Trophoblast cell (in vitro differentiated cells and primary cell): ENCODE measurements around the gene DYNLRB1.
"Not testable (repeated sequence)": the region's sequence is repeated elsewhere in the genome, so short reads cannot be mapped to it uniquely, and the experiment has no call there.

Experiments
- DNase-seq, 2 donors: peaks; one replicate each; pipeline ENCODE4 v3.0.0-alpha.2; 2016
- H2AFZ ChIP-seq: 2 replicates; pipeline ENCODE4 v1.6.1; 2013; ENCODE audit warnings: low read length, moderate library complexity, mild to moderate bottlenecking; ENCODE audit not compliant: insufficient read depth, poor library complexity
- H2AK5ac ChIP-seq: 2 replicates; pipeline ENCODE4 v1.6.1; 2013; ENCODE audit warnings: mild to moderate bottlenecking, low read length
- H2BK120ac ChIP-seq: 2 replicates; pipeline ENCODE4 v1.6.1; 2013; ENCODE audit warnings: low read length, mild to moderate bottlenecking, moderate library complexity; ENCODE audit not compliant: insufficient read depth, poor library complexity
- H2BK12ac ChIP-seq: 2 replicates; pipeline ENCODE4 v1.6.1; 2013; ENCODE audit warnings: mild to moderate bottlenecking, low read length, moderate library complexity
- H2BK5ac ChIP-seq: 2 replicates; pipeline ENCODE4 v1.6.1; 2013; ENCODE audit warnings: low read length, low read depth, moderate library complexity, mild to moderate bottlenecking; ENCODE audit not compliant: poor library complexity
- H3K14ac ChIP-seq: 2 replicates; pipeline ENCODE4 v1.6.1; 2013; ENCODE audit warnings: mild to moderate bottlenecking, low read length
- H3K18ac ChIP-seq: 2 replicates; pipeline ENCODE4 v1.6.1; 2013; ENCODE audit warnings: mild to moderate bottlenecking, low read length
- H3K23ac ChIP-seq: 2 replicates; pipeline ENCODE4 v1.6.1; 2013; ENCODE audit warnings: low read length
- H3K27ac ChIP-seq: 2 replicates; pipeline ENCODE4 v1.5.1; 2013; ENCODE audit warnings: low read depth, mild to moderate bottlenecking, inconsistent platforms, low read length, moderate library complexity
- H3K27me3 ChIP-seq: 2 replicates; pipeline ENCODE4 v1.6.1; 2013; ENCODE audit warnings: inconsistent platforms, mild to moderate bottlenecking, low read length, moderate library complexity; ENCODE audit not compliant: insufficient read depth
- H3K36me3 ChIP-seq, 2 experiments: 1 replicate in 1 of 2; 2 replicates in 1 of 2; pipeline ENCODE4 v1.6.1; 2013; ENCODE audit warnings: low read length in 2 of 2, mild to moderate bottlenecking in 2 of 2, moderate library complexity in 1 of 2; ENCODE audit not compliant: insufficient read depth in 2 of 2, control insufficient read depth in 1 of 2
- H3K4ac ChIP-seq: 2 replicates; pipeline ENCODE4 v1.6.1; 2013; ENCODE audit warnings: low read depth, mild to moderate bottlenecking, low read length, moderate library complexity
- H3K4me1 ChIP-seq, 2 experiments: 1 replicate in 1 of 2; 2 replicates in 1 of 2; pipeline ENCODE4 v1.6.1; 2013; ENCODE audit warnings: low read length in 2 of 2, mild to moderate bottlenecking in 2 of 2, moderate library complexity in 1 of 2; ENCODE audit not compliant: insufficient read depth in 2 of 2, control insufficient read depth in 1 of 2
- H3K4me2 ChIP-seq: 2 replicates; pipeline ENCODE4 v1.6.1; 2013; ENCODE audit warnings: inconsistent platforms, mild to moderate bottlenecking, low read length, moderate library complexity
- H3K4me3 ChIP-seq: 2 replicates; pipeline ENCODE4 v1.5.1; 2013; ENCODE audit warnings: mild to moderate bottlenecking, low read depth, low read length, inconsistent platforms
- H3K79me1 ChIP-seq: one replicate; pipeline ENCODE4 v1.6.1; 2013; ENCODE audit warnings: low read length
- H3K79me2 ChIP-seq: 2 replicates; pipeline ENCODE4 v1.6.1; 2013; ENCODE audit warnings: low read length, mild to moderate bottlenecking; ENCODE audit not compliant: control insufficient read depth, insufficient read depth, poor library complexity
- H3K9ac ChIP-seq: 2 replicates; pipeline ENCODE4 v1.6.1; 2013; ENCODE audit warnings: mild to moderate bottlenecking, low read length
- H3K9me3 ChIP-seq: 2 replicates; pipeline ENCODE4 v1.6.1; 2013; ENCODE audit warnings: low read depth, mild to moderate bottlenecking, control low read depth, inconsistent platforms, low read length; ENCODE audit not compliant: insufficient read depth
- H4K12ac ChIP-seq: 2 replicates; pipeline ENCODE4 v1.6.1; 2013; ENCODE audit warnings: low read depth, mild to moderate bottlenecking, low read length, moderate library complexity
- H4K8ac ChIP-seq: 2 replicates; pipeline ENCODE4 v1.6.1; 2013; ENCODE audit warnings: low read depth, mild to moderate bottlenecking, low read length, moderate library complexity
- H4K91ac ChIP-seq: one replicate; pipeline ENCODE4 v1.6.1; 2013; ENCODE audit warnings: low read depth, mild to moderate bottlenecking, low read length, moderate library complexity
- WGBS: extraction: QIAGEN DNeasy Blood & Tissue Kit; methylation state at CpG from one replicate; pipeline ENCODE4 v1.1.7; 2013; ENCODE audit warnings: missing lambda C conversion rate; ENCODE audit not compliant: insufficient read length, insufficient coverage; ENCODE audit errors: extremely low coverage; 5-methylcytosine and 5-hydroxymethylcytosine counted together

DYNLRB1 gene

GRCh38 chr20:34512266-34512954, 3.8 kb upstream of the DYNLRB1 start:
- H3K79me1 ChIP-seq, result peaks cover 12% of the 10 kb centered on the region
- no peak overlapping the region for H3K23ac ChIP-seq
- no peaks in the 10 kb centered on the region for H3K27me3 ChIP-seq
- H3K18ac ChIP-seq, result no peak overlapping the region
- H3K9me3 ChIP-seq, result no peaks in the 10 kb centered on the region
- no peak overlapping the region for H3K4me3 ChIP-seq
- H4K12ac ChIP-seq, result no peak overlapping the region
- no peak overlapping the region for H3K27ac ChIP-seq
- H2BK12ac ChIP-seq, result no peak overlapping the region
- H3K36me3 ChIP-seq, result peaks cover 2 to 20% of the 10 kb centered on the region in 2 experiments
- no peak overlapping the region for H4K91ac ChIP-seq
- H2BK5ac ChIP-seq, result no peak overlapping the region
- H3K9ac ChIP-seq, result no peak overlapping the region
- WGBS, result no CpG with 5 or more reads among the region's 4 CpGs
- no peak for DNase-seq
- H3K79me2 ChIP-seq, result peaks cover 7% of the 10 kb centered on the region
- no peak overlapping the region for H3K4me2 ChIP-seq
- no peak overlapping the region for H3K4ac ChIP-seq
- H4K8ac ChIP-seq, result no peak overlapping the region
- no peak overlapping the region for H2AFZ ChIP-seq
- no peak overlapping the region for H2BK120ac ChIP-seq
- H2AK5ac ChIP-seq, result no peak overlapping the region
- H3K4me1 ChIP-seq, result peaks cover 5 to 6% of the 10 kb centered on the region in 2 experiments
- no peak overlapping the region for H3K14ac ChIP-seq

GRCh38 chr20:34512955-34513419, 3.2 kb upstream of the DYNLRB1 start:
- H3K18ac ChIP-seq, result no peak overlapping the region
- no peak overlapping the region for H3K4me2 ChIP-seq
- peaks cover 2 to 18% of the 10 kb centered on the region in 2 experiments for H3K36me3 ChIP-seq
- peaks cover 12% of the 10 kb centered on the region for H3K79me1 ChIP-seq
- H4K8ac ChIP-seq, result no peak overlapping the region
- H3K4me3 ChIP-seq, result no peak overlapping the region
- H3K9me3 ChIP-seq, result no peaks in the 10 kb centered on the region
- H3K79me2 ChIP-seq, result peaks cover 7% of the 10 kb centered on the region
- H3K4ac ChIP-seq, result no peak overlapping the region
- H3K27ac ChIP-seq, result no peak overlapping the region
- H4K91ac ChIP-seq, result no peak overlapping the region
- no peak overlapping the region for H2AFZ ChIP-seq
- H2BK5ac ChIP-seq, result no peak overlapping the region
- no peaks in the 10 kb centered on the region for H3K27me3 ChIP-seq
- DNase-seq, result peak in 1 of 2 donors; percentile 21
- H3K4me1 ChIP-seq, result peaks cover 5 to 6% of the 10 kb centered on the region in 2 experiments
- no peak overlapping the region for H4K12ac ChIP-seq
- no peak overlapping the region for H3K23ac ChIP-seq
- H2BK120ac ChIP-seq, result no peak overlapping the region
- H3K9ac ChIP-seq, result no peak overlapping the region
- no peak overlapping the region for H2BK12ac ChIP-seq
- H2AK5ac ChIP-seq, result no peak overlapping the region
- no peak overlapping the region for H3K14ac ChIP-seq

GRCh38 chr20:34514034-34514433, 2.2 kb upstream of the DYNLRB1 start:
- not testable (repeated sequence) for H3K4me2 ChIP-seq, H3K9ac ChIP-seq, H3K9me3 ChIP-seq, H3K18ac ChIP-seq, H2AK5ac ChIP-seq, H2BK120ac ChIP-seq, H3K27ac ChIP-seq, H3K4me3 ChIP-seq, H4K91ac ChIP-seq, H3K4me1 ChIP-seq, H4K8ac ChIP-seq, H2BK5ac ChIP-seq, H3K79me2 ChIP-seq, H3K4ac ChIP-seq, DNase-seq, H4K12ac ChIP-seq, H3K14ac ChIP-seq, H2BK12ac ChIP-seq, H3K23ac ChIP-seq, H2AFZ ChIP-seq, H3K27me3 ChIP-seq
- no CpG with 5 or more reads among the region's 17 CpGs for WGBS
- Histone ChIP-seq H3K36me3 (peaks cover 0 to 17% of the 10 kb centered on the region in 2 experiments), H3K79me1 (peaks cover 12% of the 10 kb centered on the region)

- Histone ChIP-seq H2BK12ac (no peak overlapping the region), H3K14ac (no peak overlapping the region), H2AK5ac (no peak overlapping the region), H3K4me1 (peaks cover 5 to 6% of the 10 kb centered on the region in 2 experiments), H3K4me3 (peak overlapping the region; percentile 80), H3K27me3 (no peaks in the 10 kb centered on the region), H3K23ac (peak overlapping the region; percentile 23), H4K91ac (no peak overlapping the region), H4K8ac (peak overlapping the region; percentile 96), H2BK120ac (no peak overlapping the region), H3K27ac (peak overlapping the region; percentile 16), H2AFZ (peak overlapping the region; percentile 96), H3K36me3 (peaks cover 0 to 16% of the 10 kb centered on the region in 2 experiments), H3K9ac (peak overlapping the region; percentile 29), H3K4me2 (peak overlapping the region; percentile 82), H3K18ac (no peak overlapping the region), H3K9me3 (no peaks in the 10 kb centered on the region), H3K4ac (no peak overlapping the region), H3K79me2 (peaks cover 7% of the 10 kb centered on the region), H2BK5ac (peak overlapping the region; percentile 11), H4K12ac (peak overlapping the region; percentile 99), H3K79me1 (peaks cover 12% of the 10 kb centered on the region)
- WGBS, result no CpG with 5 or more reads among the region's 19 CpGs
- DNase-seq, result no peak
Observed at GRCh38 chr20:34514897-34515483, 1.2 kb upstream of the DYNLRB1 start.
